DMS79 treated with DMSO at 0.1 percent for 48 hours (cell line): ENCODE data around the gene PSMD2.
A peak's percentile ranks its signal among the peaks of the same experiment; 100 is the strongest.
"Not testable (repeated sequence)": the region's sequence is repeated elsewhere in the genome, so short reads cannot be mapped to it uniquely, and the experiment has no call there.

ENCODE experiments used
- DNase-seq: peaks from one replicate; lab custom pipeline; 2025; lab: John Stamatoyannopoulos, UW

PSMD2 gene

GRCh38 chr3:184339451-184340135 lies 40.6 kb downstream of the PSMD2 start:
- not testable (repeated sequence) for DNase-seq

- peak; percentile 77 for DNase-seq
Observed at GRCh38 chr3:184341925-184342324, 42.9 kb downstream of the PSMD2 start.

GRCh38 chr3:184343200-184343876 lies 44.3 kb downstream of the PSMD2 start:
- no peak for DNase-seq

GRCh38 chr3:184344579-184345316 lies 45.7 kb downstream of the PSMD2 start:
- no peak for DNase-seq

GRCh38 chr3:184345317-184346144 lies 46.5 kb downstream of the PSMD2 start:
- DNase-seq = no peak

- no peak for DNase-seq
Observed at GRCh38 chr3:184346480-184347190, 47.6 kb downstream of the PSMD2 start.

GRCh38 chr3:184347321-184348056 lies 48.4 kb downstream of the PSMD2 start:
- no peak for DNase-seq

- no peak for DNase-seq
Observed at GRCh38 chr3:184348057-184348382, 49.0 kb downstream of the PSMD2 start.

GRCh38 chr3:184349563-184350470 lies 50.8 kb downstream of the PSMD2 start:
- DNase-seq = no peak

- DNase-seq = no peak
Observed at GRCh38 chr3:184350618-184351017, 51.6 kb downstream of the PSMD2 start.

- DNase-seq = no peak
Observed at GRCh38 chr3:184351511-184352148, 52.6 kb downstream of the PSMD2 start.

- DNase-seq = no peak
Observed at GRCh38 chr3:184352149-184352785, 53.2 kb downstream of the PSMD2 start.

- no peak for DNase-seq
Observed at GRCh38 chr3:184352897-184353545, 54.0 kb downstream of the PSMD2 start.

GRCh38 chr3:184353546-184353941 lies 54.5 kb downstream of the PSMD2 start:
- DNase-seq = no peak

- no peak for DNase-seq
Observed at GRCh38 chr3:184354121-184354728, 55.2 kb downstream of the PSMD2 start.

- no peak for DNase-seq
Observed at GRCh38 chr3:184354754-184355153, 55.7 kb downstream of the PSMD2 start.

GRCh38 chr3:184355261-184356040 lies 56.4 kb downstream of the PSMD2 start:
- no peak for DNase-seq
